CD4-positive, alpha-beta T cell treated with Interleukin-2 at 100 ng/mL for 4 hours (primary cell): ENCODE data around the gene TTC31.

Experiments used
- DNase-seq: peaks from one replicate; pipeline ENCODE4 v3.0.0-alpha.2; 2020; ENCODE audit warnings: low spot score

TTC31 gene

GRCh38 chr2:74488643-74489481 is 6.0 kb downstream of the TTC31 start:
- DNase-seq: no peak

GRCh38 chr2:74489906-74490305 is 7.0 kb downstream of the TTC31 start:
- no peak for DNase-seq

GRCh38 chr2:74491648-74492544 is 9.0 kb downstream of the TTC31 start:
- no peak for DNase-seq

GRCh38 chr2:74493546-74493945 is 10.7 kb downstream of the TTC31 start:
- DNase-seq: no peak

- no peak for DNase-seq
Measured at GRCh38 chr2:74495440-74495839, 12.6 kb downstream of the TTC31 start.

GRCh38 chr2:74496997-74497776 is 14.3 kb downstream of the TTC31 start:
- DNase-seq: no peak

GRCh38 chr2:74497777-74498499 is 15.1 kb downstream of the TTC31 start:
- DNase-seq: peak; percentile 28

- peak; percentile 43 for DNase-seq
Measured at GRCh38 chr2:74498500-74499266, 15.8 kb downstream of the TTC31 start.

GRCh38 chr2:74499267-74499939 is 16.5 kb downstream of the TTC31 start, which contains the start of gene LBX2:
LBX2 (minus strand) TSS chr2:74499603; CDS start chr2:74499537, 66 bp downstream.
- no peak for DNase-seq

- DNase-seq: no peak
Measured at GRCh38 chr2:74499940-74500577, 17.2 kb downstream of the TTC31 start.

GRCh38 chr2:74500578-74500946 is 17.7 kb downstream of the TTC31 start:
- DNase-seq: no peak

- no peak for DNase-seq
Measured at GRCh38 chr2:74501335-74502071, 18.6 kb downstream of the TTC31 start.

GRCh38 chr2:74502147-74502719 is 19.4 kb downstream of the TTC31 start:
- DNase-seq: no peak

GRCh38 chr2:74502720-74503505 is 20.0 kb downstream of the TTC31 start:
- peak; percentile 55 for DNase-seq

- no peak for DNase-seq
Measured at GRCh38 chr2:74503506-74504475, 20.9 kb downstream of the TTC31 start.

- DNase-seq: no peak
Measured at GRCh38 chr2:74504591-74504990, 21.7 kb downstream of the TTC31 start.
